ENCODE measurements around the gene FUT4.

DNA sequence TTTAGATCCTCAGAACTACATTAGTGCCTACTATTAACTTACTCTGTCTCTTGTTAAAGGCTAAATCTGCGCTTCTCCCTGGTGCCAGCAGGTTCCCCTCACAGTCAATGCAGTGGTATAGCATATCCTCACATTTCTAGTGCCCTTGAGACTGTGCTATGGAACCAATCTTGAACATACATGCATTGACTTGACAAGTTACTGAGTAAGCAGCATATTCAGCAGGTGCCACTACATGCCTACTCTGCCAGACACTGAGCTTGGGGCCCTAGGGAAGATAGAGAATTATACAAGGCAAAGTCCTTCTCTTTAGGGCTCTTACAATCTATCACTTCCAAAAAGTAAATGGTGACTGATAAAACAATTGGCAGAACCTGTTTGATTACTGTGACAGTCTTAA lies 3.2 kb downstream of the FUT4 start:
- TF ChIP-seq, protein P1, sequence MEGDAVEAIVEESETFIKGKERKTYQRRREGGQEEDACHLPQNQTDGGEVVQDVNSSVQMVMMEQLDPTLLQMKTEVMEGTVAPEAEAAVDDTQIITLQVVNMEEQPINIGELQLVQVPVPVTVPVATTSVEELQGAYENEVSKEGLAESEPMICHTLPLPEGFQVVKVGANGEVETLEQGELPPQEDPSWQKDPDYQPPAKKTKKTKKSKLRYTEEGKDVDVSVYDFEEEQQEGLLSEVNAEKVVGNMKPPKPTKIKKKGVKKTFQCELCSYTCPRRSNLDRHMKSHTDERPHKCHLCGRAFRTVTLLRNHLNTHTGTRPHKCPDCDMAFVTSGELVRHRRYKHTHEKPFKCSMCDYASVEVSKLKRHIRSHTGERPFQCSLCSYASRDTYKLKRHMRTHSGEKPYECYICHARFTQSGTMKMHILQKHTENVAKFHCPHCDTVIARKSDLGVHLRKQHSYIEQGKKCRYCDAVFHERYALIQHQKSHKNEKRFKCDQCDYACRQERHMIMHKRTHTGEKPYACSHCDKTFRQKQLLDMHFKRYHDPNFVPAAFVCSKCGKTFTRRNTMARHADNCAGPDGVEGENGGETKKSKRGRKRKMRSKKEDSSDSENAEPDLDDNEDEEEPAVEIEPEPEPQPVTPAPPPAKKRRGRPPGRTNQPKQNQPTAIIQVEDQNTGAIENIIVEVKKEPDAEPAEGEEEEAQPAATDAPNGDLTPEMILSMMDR (IDR thresholded peaks at IDR 0.05): no peak
- no peak for TF ChIP-seq ZFX (IDR thresholded peaks at IDR 0.05; ENCODE audit: borderline replicate concordance)
